Stimulated activated naive B cell treated with anti-CD40 and anti-IgM and Interleukin-4, amounts not matched to agents 10 μg/mL and 1 μg/mL and 100 μg/mL, for 72 hours (primary cell): ENCODE results near the gene PGM2.
"Not testable (repeated sequence)": the region's sequence is repeated elsewhere in the genome, so short reads cannot be mapped to it uniquely, and the experiment has no call there.

ENCODE experiments used
- ATAC-seq, 2 donors: fragments of 150-1000 bp; cut with Tn5 transposase; replicated peaks; 2 replicates each; pipeline ENCODE4 v1.10.0; 2021; ENCODE audit warnings: moderate library complexity in 1 of 2
- DNase-seq: peaks from one replicate; pipeline ENCODE4 v3.0.0; 2021
- H3K27ac Mint-ChIP-seq: one replicate; pipeline ENCODE4 v1.8.0; 2022; ENCODE audit warnings: mild to moderate bottlenecking, mixed read lengths
- H3K27me3 Mint-ChIP-seq, 2 donors: one replicate each; pipeline ENCODE4 v1.8.0; 2022; ENCODE audit warnings: mixed read lengths in 2 of 2
- H3K36me3 Mint-ChIP-seq, 2 donors: one replicate each; pipeline ENCODE4 v1.8.0; 2022; ENCODE audit warnings: mixed read lengths in 2 of 2, mild to moderate bottlenecking in 1 of 2
- H3K4me1 Mint-ChIP-seq, 2 donors: one replicate each; pipeline ENCODE4 v1.8.0; 2022; ENCODE audit warnings: mixed read lengths in 2 of 2, mild to moderate bottlenecking in 1 of 2
- H3K4me3 Mint-ChIP-seq, 2 donors: one replicate each; pipeline ENCODE4 v1.8.0; 2022; ENCODE audit warnings: mild to moderate bottlenecking in 2 of 2, mixed read lengths in 2 of 2, moderate library complexity in 1 of 2
- H3K9me3 Mint-ChIP-seq, 2 donors: one replicate each; pipeline ENCODE4 v1.8.0; 2022; ENCODE audit warnings: mixed read lengths in 2 of 2, mild to moderate bottlenecking in 1 of 2

Gene PGM2

DNA sequence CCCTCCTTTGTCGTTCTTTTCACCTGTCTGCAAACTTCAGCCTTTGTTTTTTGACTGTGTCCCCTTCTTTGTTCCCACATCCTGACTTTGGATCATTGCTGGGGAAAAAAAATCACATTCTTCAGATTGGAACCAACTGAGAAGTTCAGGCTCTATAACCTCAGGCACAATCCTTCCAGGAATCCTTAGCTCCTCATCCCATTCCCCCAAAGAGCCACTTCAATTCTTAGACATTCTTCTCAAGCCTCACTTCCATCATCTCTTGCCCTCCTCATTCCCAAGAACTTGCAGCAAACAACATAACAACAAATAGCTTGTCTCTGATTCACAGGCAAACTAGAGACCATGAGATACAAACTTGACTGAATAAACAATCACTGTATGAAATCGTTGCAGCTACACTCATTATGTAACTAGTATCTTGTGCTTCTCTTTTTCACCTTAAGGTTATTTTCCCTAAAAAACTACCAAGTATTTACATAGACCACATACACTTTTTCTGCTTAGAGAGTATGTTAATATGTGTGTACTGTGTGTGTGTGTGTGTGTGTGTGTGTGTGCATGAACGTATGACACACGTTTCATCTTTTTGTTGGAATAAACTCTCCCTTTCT, 26.4 kb upstream of the PGM2 start:
- ATAC-seq: no peak
- Mint-ChIP-seq H3K36me3 (no peaks in the 10 kb centered on the region), H3K4me1 (peaks cover 2 to 3% of the 10 kb centered on the region in 2 donors), H3K27ac (no peak overlapping the region), H3K4me3 (no peak overlapping the region), H3K27me3 (peaks cover under 1 to 5% of the 10 kb centered on the region in 2 donors), H3K9me3 (no peaks in the 10 kb centered on the region)
- DNase-seq: no peak

DNA sequence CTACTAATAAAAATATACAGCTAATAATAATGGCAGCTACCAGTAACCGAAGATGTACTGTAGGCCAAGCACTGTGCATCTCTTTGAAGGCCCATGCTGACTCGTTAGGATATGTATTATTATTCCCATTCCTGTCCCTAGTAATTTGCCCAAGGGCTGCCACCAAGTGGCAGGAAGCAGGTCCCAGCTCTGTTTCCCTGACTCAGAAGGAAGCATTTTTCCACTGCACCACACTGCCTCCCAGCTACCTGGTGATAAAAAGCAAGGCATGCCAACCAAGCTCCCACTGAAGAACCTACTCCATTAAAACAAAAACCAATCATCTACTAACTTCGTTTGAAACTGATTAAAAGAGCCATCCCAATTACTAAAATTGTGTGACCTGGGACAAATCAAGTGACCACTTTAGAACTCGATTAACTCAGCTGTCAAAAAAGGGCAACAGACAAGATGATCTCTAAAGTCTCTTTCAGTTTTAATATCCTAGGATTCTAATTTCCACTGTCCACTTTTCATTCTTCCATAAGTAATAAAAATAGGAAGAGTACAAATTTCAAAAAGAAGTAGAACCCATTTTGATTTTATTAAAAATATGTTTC, 24.3 kb upstream of the PGM2 start:
- H3K27ac Mint-ChIP-seq: no peak overlapping the region
- ATAC-seq (no peak), DNase-seq (no peak)
- no peaks in the 10 kb centered on the region for H3K36me3 Mint-ChIP-seq
- no peaks in the 10 kb centered on the region for H3K9me3 Mint-ChIP-seq
- H3K27me3 Mint-ChIP-seq: peaks cover 0 to 5% of the 10 kb centered on the region in 2 donors
- H3K4me3 Mint-ChIP-seq: no peak overlapping the region
- H3K4me1 Mint-ChIP-seq: peaks cover 4 to 5% of the 10 kb centered on the region in 2 donors

DNA sequence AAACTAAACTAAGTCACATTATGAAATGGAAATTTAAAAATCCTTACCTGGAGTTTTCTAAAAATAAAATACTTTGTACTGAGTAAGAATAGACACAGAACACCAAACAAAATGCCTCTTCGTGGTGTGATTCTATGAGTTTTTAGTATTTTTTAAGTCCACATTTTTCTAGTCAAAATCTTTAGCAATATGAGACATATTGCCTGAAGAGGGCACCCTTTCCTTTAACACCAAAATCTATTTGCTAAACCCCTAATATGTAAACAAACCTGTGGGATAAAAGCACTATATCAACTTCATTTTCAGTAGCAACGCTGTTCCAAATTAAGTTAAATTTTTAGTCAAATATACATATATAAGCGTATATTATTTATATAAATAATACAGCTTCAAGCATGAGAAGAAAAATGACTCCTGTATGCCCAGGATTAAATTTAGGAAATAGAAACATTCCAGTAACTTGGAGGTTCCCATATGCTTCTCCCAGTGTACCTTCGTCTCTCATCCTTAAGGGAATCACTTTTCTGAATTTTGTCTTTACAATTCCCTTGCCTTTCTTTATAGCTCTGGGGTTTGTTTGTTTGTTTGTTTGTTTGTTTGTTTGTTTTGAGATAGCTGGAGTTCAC, 23.0 kb upstream of the PGM2 start:
- Mint-ChIP-seq H3K27ac (no peak overlapping the region), H3K9me3 (no peaks in the 10 kb centered on the region), H3K36me3 (no peaks in the 10 kb centered on the region), H3K4me1 (peaks cover 4 to 5% of the 10 kb centered on the region in 2 donors), H3K27me3 (peaks cover 0 to 3% of the 10 kb centered on the region in 2 donors), H3K4me3 (no peak overlapping the region)
- ATAC-seq (no peak), DNase-seq (no peak)

DNA sequence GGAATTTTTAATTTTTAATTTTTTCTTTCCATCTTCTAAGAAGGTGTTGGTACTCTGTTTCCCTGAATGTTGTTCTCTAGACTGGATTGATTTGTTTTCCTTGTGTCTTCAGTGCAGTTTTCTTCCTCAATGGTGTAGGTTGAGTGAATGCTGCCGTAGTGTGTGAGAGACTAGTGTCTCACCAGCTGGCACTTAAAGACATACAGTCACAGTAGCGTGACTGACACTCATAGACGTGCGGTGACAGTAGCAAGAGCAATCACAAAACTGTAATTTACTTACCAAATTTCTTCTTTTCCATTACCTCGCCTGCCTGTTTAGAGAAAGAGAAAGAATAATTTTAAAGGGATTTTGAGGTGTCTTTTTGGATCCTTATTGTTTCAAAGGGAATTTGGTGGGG, 21.4 kb upstream of the PGM2 start:
- no peaks in the 10 kb centered on the region for H3K36me3 Mint-ChIP-seq
- no peaks in the 10 kb centered on the region for H3K27me3 Mint-ChIP-seq
- no peak overlapping the region for H3K4me3 Mint-ChIP-seq
- ATAC-seq: peak; percentile 60 to 68
- no peak overlapping the region for H3K27ac Mint-ChIP-seq
- no peak for DNase-seq
- no peaks in the 10 kb centered on the region for H3K9me3 Mint-ChIP-seq
- H3K4me1 Mint-ChIP-seq: peaks cover 4 to 5% of the 10 kb centered on the region in 2 donors

DNA sequence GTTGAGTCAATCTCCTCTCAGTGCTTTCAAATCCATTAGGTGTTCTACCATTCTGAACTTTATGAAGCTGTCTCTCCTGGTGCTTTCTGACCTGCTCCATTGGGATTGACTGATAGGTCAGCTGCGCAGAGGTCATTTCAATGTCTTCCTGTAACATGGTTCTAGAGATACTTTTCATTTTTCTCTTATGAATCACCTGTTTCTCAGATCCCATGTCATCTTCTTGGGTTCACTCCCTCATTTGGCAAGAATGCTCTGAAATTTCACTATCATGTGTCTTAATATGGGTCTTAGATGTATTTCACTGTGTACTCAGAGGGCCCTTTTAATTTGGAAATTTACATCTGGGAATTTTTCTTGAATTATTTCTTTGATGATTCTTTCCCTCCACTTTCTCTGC, 13.8 kb upstream of the PGM2 start:
- Mint-ChIP-seq H3K9me3 (peaks cover 0 to 3% of the 10 kb centered on the region in 2 donors), H3K27me3 (no peaks in the 10 kb centered on the region), H3K36me3 (no peaks in the 10 kb centered on the region), H3K27ac (no peak overlapping the region), H3K4me1 (peaks cover 9 to 12% of the 10 kb centered on the region in 2 donors), H3K4me3 (no peak overlapping the region)
- ATAC-seq (no peak), DNase-seq (no peak)

DNA sequence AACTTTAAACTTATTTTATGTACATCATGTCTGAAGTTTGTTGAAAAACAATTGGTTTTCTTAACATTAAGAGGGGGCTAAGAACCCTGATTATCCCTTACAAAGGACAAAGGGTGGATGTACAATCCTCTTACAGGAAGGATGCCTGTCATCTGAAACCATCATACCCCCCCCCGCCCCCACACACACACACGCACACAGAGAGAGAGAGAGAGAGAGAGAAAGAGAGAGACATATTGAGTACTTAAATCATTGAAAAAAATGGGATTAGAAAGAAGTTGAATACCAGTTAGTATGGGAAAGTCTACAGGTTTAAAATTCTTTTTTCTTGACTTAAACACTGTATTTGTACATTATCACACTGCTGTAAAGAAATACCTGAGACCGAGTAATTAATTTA, 10.9 kb upstream of the PGM2 start:
- no peak for ATAC-seq
- H3K4me3 Mint-ChIP-seq: peak overlapping the region in 1 of 2 donors; percentile 30

DNA sequence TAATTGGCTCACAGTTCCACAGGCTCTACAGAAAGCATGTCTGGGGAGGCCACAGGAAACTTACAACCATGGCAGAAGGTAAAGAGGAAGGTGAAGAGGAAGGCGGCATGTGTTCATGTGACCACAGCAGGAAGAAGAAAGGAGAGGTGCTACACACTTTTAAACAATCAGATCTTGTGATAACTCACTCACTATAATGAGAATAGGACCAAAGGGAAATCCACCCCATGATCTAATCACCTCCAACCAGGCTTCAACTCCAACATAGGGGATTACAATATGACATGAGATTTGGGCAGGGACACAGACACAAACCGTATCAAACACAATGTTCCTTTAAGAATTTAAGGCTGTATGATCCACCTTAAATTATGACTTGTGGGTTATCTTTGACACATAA, 10.5 kb upstream of the PGM2 start:
- Mint-ChIP-seq H3K4me3 (no peak overlapping the region), H3K36me3 (no peaks in the 10 kb centered on the region), H3K27me3 (no peaks in the 10 kb centered on the region), H3K4me1 (peaks cover 9 to 12% of the 10 kb centered on the region in 2 donors), H3K9me3 (peaks cover 0 to 3% of the 10 kb centered on the region in 2 donors), H3K27ac (peak overlapping the region; percentile 28)
- DNase-seq (no peak), ATAC-seq (peak in 1 of 2 donors; percentile 14)

More for the DNA sequence above, 10.9 kb upstream of the PGM2 start:
- Mint-ChIP-seq H3K4me1 (peaks cover 9 to 12% of the 10 kb centered on the region in 2 donors), H3K36me3 (no peaks in the 10 kb centered on the region), H3K27ac (peak overlapping the region; percentile 28), H3K27me3 (no peaks in the 10 kb centered on the region), H3K9me3 (peaks cover 0 to 3% of the 10 kb centered on the region in 2 donors)
- DNase-seq: no peak

DNA sequence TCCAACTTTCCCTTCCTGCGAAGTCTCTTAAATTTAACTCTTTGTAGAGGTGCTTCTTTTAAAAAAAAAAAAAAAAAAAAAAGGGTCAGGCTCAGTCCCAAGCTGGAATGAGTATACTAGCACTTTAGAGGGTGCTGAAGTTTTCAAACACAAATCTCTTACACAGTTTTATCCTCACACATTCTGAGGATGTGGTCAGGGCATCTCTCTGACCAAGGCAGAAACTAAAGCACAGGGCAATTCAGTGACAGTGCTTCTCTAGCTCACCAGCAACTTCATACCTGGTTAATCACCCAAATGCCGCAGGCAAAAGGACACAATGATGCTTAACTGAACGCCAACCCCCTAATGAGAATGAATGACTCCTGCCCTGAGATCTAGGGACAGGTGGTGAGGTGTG, 9.8 kb upstream of the PGM2 start:
- no peak overlapping the region for H3K27ac Mint-ChIP-seq
- no peaks in the 10 kb centered on the region for H3K27me3 Mint-ChIP-seq
- H3K9me3 Mint-ChIP-seq: peaks cover 0 to 3% of the 10 kb centered on the region in 2 donors
- peaks cover 9 to 12% of the 10 kb centered on the region in 2 donors for H3K4me1 Mint-ChIP-seq
- no peaks in the 10 kb centered on the region for H3K36me3 Mint-ChIP-seq
- H3K4me3 Mint-ChIP-seq: no peak overlapping the region
- ATAC-seq (no peak), DNase-seq (no peak)

DNA sequence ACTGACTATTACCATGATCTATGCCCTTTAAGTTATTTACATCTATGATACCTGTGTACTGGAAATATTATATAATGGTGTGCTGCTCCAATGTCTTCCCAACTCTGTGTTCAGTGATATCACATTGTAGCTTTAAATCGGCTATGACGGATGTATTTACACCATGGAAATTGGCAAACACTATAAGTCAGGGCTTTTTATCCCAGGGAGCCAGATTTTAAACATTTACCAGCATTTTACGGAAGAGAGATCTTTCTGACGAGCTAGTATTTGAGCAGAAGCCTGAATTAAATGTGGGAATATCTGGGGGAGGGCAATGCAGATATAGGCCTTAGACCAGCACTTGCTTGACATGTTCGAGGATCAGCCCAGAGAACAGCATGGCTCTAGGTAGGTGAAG, 7.7 kb upstream of the PGM2 start:
- no peaks in the 10 kb centered on the region for H3K27me3 Mint-ChIP-seq
- peaks cover 9 to 12% of the 10 kb centered on the region in 2 donors for H3K4me1 Mint-ChIP-seq
- no peak for ATAC-seq
- H3K9me3 Mint-ChIP-seq: peaks cover 0 to 3% of the 10 kb centered on the region in 2 donors
- no peaks in the 10 kb centered on the region for H3K36me3 Mint-ChIP-seq
- DNase-seq: no peak
- no peak overlapping the region for H3K27ac Mint-ChIP-seq
- no peak overlapping the region for H3K4me3 Mint-ChIP-seq

DNA sequence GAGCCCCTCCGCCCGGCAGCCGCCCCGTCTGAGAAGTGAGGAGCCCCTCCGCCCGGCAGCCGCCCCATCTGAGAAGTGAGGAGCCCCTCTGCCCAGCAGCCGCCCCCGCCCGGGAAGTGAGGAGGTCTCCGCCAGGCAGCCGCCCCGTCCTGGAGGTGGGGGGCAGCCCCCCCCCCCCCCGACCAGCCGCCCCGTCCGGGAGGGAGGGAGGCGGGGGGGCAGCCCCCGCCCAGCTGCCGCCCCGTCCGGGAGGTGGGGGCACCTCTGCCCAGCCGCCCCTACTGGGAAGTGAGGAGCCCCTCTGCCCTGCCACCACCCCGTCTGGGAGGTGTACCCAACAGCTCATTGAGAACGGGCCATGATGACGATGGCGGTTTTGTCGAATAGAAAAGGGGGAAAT, 6.0 kb upstream of the PGM2 start:
- not testable (repeated sequence) for ATAC-seq, H3K9me3 Mint-ChIP-seq, H3K27ac Mint-ChIP-seq, H3K36me3 Mint-ChIP-seq, H3K4me3 Mint-ChIP-seq, DNase-seq, H3K27me3 Mint-ChIP-seq
- H3K4me1 Mint-ChIP-seq: peaks cover 14 to 15% of the 10 kb centered on the region in 2 donors

DNA sequence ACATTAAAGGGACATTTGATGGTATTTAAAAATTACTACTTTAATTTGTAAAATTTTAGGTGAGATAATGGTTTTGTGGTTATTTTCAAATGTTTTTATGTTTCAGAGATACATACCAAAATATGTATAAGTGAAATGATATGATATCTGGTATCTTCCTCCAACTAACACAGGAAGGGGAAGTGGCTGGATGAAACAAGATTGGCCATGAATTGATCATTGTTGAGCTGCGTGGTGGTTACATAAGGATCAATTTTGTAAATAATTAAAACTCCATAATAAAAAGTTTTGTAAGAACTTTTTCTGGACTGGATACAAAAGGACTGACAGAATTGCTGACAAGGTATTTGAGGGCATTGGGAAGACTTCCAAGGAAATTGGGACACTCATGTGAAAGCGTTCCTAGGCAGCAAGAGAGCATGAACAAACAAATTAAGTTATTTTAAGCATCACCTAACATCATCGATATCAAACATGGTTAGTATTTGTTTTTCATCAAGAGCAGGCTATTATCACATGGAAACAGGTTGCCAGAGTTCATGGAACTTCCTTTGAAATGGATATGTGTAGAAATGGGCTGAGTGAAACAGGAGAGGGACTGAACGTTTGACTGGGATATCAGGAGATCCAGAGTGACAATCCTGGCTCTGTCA, 4.4 kb upstream of the PGM2 start:
- peak overlapping the region; percentile 37 for H3K27ac Mint-ChIP-seq
- DNase-seq (no peak), ATAC-seq (no peak)
- no peak overlapping the region for H3K4me3 Mint-ChIP-seq
- H3K9me3 Mint-ChIP-seq: no peaks in the 10 kb centered on the region
- H3K27me3 Mint-ChIP-seq: no peaks in the 10 kb centered on the region
- peaks cover 4 to 13% of the 10 kb centered on the region in 2 donors for H3K4me1 Mint-ChIP-seq
- H3K36me3 Mint-ChIP-seq: no peaks in the 10 kb centered on the region

DNA sequence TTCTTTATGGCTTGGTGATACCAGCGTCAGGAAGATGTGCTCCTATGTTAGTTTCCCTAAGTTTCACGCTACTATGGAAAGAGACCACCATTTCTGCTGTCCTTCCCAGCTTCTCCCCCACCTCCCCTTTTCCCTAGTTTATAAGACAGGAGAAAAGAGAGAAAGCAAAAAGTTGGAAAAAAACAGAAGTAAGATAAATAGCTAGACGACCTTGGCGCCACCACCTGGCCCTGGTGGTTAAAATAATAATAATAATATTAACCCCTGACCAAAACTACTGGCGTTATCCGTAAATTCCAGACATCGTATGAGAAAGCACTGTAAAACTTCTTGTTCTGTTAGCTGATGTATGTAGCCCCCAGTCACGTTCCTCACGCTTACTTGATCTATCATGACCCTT, 985 bp upstream of the PGM2 start:
- H3K4me1 Mint-ChIP-seq: peaks cover 14 to 31% of the 10 kb centered on the region in 2 donors
- H3K27me3 Mint-ChIP-seq, H3K9me3 Mint-ChIP-seq, ATAC-seq, DNase-seq, H3K36me3 Mint-ChIP-seq: not testable (repeated sequence)
- H3K4me3 Mint-ChIP-seq: peak overlapping the region; percentile 90 to 91
- peak overlapping the region; percentile 87 for H3K27ac Mint-ChIP-seq

DNA sequence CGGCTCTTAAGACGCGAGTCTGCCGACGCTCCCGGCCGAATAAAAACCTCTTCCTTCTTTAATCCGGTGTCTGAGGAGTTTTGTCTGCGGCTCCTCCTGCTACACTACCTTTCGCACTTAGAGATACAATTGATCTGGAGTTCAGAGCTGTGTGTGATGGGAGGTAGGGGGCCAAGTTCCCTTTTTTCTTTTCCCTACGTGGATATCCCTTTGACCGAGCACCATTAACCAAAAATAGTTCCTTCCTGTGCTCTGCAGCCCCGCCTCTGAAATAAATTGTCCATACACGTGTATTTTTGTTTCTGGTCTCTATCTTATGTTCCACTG, 555 bp upstream of the PGM2 start:
- ATAC-seq (peak; percentile 25 to 26), DNase-seq (no peak)
- peak overlapping the region; percentile 87 for H3K27ac Mint-ChIP-seq
- H3K4me1 Mint-ChIP-seq: peaks cover 14 to 31% of the 10 kb centered on the region in 2 donors
- peak overlapping the region; percentile 90 to 91 for H3K4me3 Mint-ChIP-seq
- H3K9me3 Mint-ChIP-seq: no peaks in the 10 kb centered on the region
- H3K36me3 Mint-ChIP-seq: peaks cover 10 to 12% of the 10 kb centered on the region in 2 donors
- no peaks in the 10 kb centered on the region for H3K27me3 Mint-ChIP-seq

DNA sequence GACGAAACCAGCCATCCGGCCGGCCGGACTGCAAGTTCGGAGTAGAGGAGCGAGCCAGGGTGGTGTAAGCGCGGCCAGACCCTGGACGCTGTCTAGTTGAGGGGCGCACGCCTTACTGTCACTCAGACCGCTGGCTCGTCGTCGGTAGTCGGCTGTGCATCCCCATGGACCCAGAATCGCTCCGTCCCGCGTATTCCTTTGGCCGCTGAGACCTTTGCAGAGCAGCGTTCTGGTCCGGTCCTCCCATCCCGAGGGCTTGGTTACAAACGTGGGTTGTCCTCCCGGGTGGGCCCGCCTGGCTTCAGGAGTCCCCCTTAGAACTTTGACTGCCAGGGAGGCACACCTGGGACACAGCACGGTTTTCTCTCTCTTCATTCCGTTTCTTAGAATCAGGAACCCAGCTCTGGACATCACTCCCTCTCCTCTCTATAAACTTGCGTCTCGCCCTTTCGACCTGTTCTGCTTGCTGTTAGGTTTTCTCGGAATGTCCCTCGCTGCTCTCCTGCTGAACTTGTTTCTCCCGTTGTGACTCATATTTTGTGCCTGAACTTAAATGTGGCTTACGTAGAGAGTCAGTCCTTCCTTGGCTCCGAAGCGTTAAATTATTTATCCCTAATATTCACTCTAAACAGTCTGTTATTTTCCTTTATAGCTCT, 672 bp downstream of the PGM2 start:
- ATAC-seq (peak; percentile 53 to 60), DNase-seq (no peak)
- H3K27ac Mint-ChIP-seq: peak overlapping the region; percentile 87
- H3K27me3 Mint-ChIP-seq: no peaks in the 10 kb centered on the region
- no peaks in the 10 kb centered on the region for H3K9me3 Mint-ChIP-seq
- peaks cover 20 to 34% of the 10 kb centered on the region in 2 donors for H3K4me1 Mint-ChIP-seq
- peak overlapping the region; percentile 90 to 91 for H3K4me3 Mint-ChIP-seq
- H3K36me3 Mint-ChIP-seq: peaks cover 19 to 22% of the 10 kb centered on the region in 2 donors
